ACC112 (cell line): Measurements from ENCODE around the gene JMJD1C.
A peak's percentile ranks its signal among the peaks of the same experiment; 100 is the strongest.
"Not testable (repeated sequence)": the region's sequence is repeated elsewhere in the genome, so short reads cannot be mapped to it uniquely, and the experiment has no call there.

Experiments used
- H2AFZ ChIP-seq: fragments of 200-600 bp; sonication (generic); one replicate; pipeline ENCODE4 v1.6.0; 2017; ENCODE audit warnings: antibody characterized with exemption, low read length; ENCODE audit not compliant: unreplicated experiment
- H3K27ac ChIP-seq: fragments of 200-600 bp; sonication (generic); 2 replicates; pipeline ENCODE4 v1.5.1; 2014; ENCODE audit warnings: low read depth, mild to moderate bottlenecking, antibody characterized with exemption, low read length, moderate library complexity
- H3K27me3 ChIP-seq: fragments of 200-600 bp; sonication (generic); 2 replicates; pipeline ENCODE4 v1.6.1; 2014; ENCODE audit warnings: mild to moderate bottlenecking, antibody characterized with exemption, low read length, moderate library complexity, mixed read lengths; ENCODE audit not compliant: insufficient read depth
- H3K36me3 ChIP-seq: fragments of 200-600 bp; sonication (generic); 2 replicates; pipeline ENCODE4 v1.6.1; 2016; ENCODE audit warnings: mild to moderate bottlenecking, antibody characterized with exemption, low read length, moderate library complexity, mixed read lengths; ENCODE audit not compliant: insufficient read depth
- H3K4me1 ChIP-seq: fragments of 200-600 bp; sonication (generic); one replicate; pipeline ENCODE4 v1.6.1; 2016; ENCODE audit warnings: low read length, mixed read lengths; ENCODE audit not compliant: insufficient read depth, unreplicated experiment, control insufficient read depth
- H3K4me3 ChIP-seq: fragments of 200-600 bp; sonication (generic); 2 replicates; pipeline ENCODE4 v1.5.1; 2014; ENCODE audit warnings: mild to moderate bottlenecking, low read depth, low read length
- H3K79me2 ChIP-seq: fragments of 200-600 bp; sonication (generic); one replicate; pipeline ENCODE4 v1.6.0; 2016; ENCODE audit warnings: low read length; ENCODE audit not compliant: control insufficient read depth, unreplicated experiment, insufficient read depth

JMJD1C gene

GRCh38 chr10:63465293-63466143, at the start of gene JMJD1C:
JMJD1C (minus strand) TSS chr10:63465977; CDS start chr10:63465662, 315 bp downstream.
- peaks cover 13% of the 10 kb centered on the region for H3K4me1 ChIP-seq
- no peaks in the 10 kb centered on the region for H3K36me3 ChIP-seq
- H3K4me3 ChIP-seq: peak within 1 kb of the TSS; percentile 91
- peak within 1 kb of the TSS; percentile 71 for H3K27ac ChIP-seq
- H3K79me2 ChIP-seq: peaks cover 87% of the 10 kb centered on the region
- H2AFZ ChIP-seq: peak within 1 kb of the TSS; percentile 37
- H3K27me3 ChIP-seq: no peaks in the 10 kb centered on the region

GRCh38 chr10:63515002-63515763, 49.4 kb upstream of the JMJD1C start:
- Histone ChIP-seq H3K4me1 (peaks cover 43% of the 10 kb centered on the region), H3K27me3 (no peaks in the 10 kb centered on the region), H3K27ac (peak overlapping the region; percentile 82), H3K79me2 (peaks cover 95% of the 10 kb centered on the region), H3K36me3 (0 out of 2 replicates have a peak, but pooled peaks cover 6% of the 10 kb centered on the region), H2AFZ (peak overlapping the region; percentile 32), H3K4me3 (peak overlapping the region; percentile 53)

GRCh38 chr10:63506554-63506953, 40.8 kb upstream of the JMJD1C start:
- Histone ChIP-seq H3K4me3 (no peak overlapping the region), H3K79me2 (peaks cover 74% of the 10 kb centered on the region), H2AFZ (no peak overlapping the region)

GRCh38 chr10:63505562-63505961, 39.8 kb upstream of the JMJD1C start:
- Histone ChIP-seq H3K4me1 (no peaks in the 10 kb centered on the region), H3K79me2 (peaks cover 70% of the 10 kb centered on the region), H3K27ac (no peak overlapping the region)

More at GRCh38 chr10:63506554-63506953, 40.8 kb upstream of the JMJD1C start:
- Histone ChIP-seq H3K27ac (no peak overlapping the region), H3K36me3 (peaks cover 9% of the 10 kb centered on the region), H3K27me3 (no peaks in the 10 kb centered on the region), H3K4me1 (no peaks in the 10 kb centered on the region)

GRCh38 chr10:63504145-63504881, 38.5 kb upstream of the JMJD1C start:
- Histone ChIP-seq H3K4me3 (no peak overlapping the region), H3K79me2 (peaks cover 66% of the 10 kb centered on the region), H3K36me3 (peaks cover 3% of the 10 kb centered on the region), H3K27ac (no peak overlapping the region), H2AFZ (no peak overlapping the region), H3K4me1 (peaks cover 1% of the 10 kb centered on the region), H3K27me3 (no peaks in the 10 kb centered on the region)

More at GRCh38 chr10:63505562-63505961, 39.8 kb upstream of the JMJD1C start:
- Histone ChIP-seq H3K27me3 (no peaks in the 10 kb centered on the region), H2AFZ (no peak overlapping the region), H3K4me3 (no peak overlapping the region), H3K36me3 (peaks cover 5% of the 10 kb centered on the region)

GRCh38 chr10:63503395-63503794, 37.6 kb upstream of the JMJD1C start:
- Histone ChIP-seq H3K27me3 (no peaks in the 10 kb centered on the region), H2AFZ (no peak overlapping the region), H3K4me1 (peaks cover 10% of the 10 kb centered on the region), H3K36me3 (peaks cover 3% of the 10 kb centered on the region; the same call in 1 of the 2 replicates), H3K4me3 (no peak overlapping the region), H3K27ac (no peak overlapping the region), H3K79me2 (peaks cover 68% of the 10 kb centered on the region)

GRCh38 chr10:63502832-63503231, 37.1 kb upstream of the JMJD1C start:
- H3K27ac ChIP-seq: no peak overlapping the region
- H3K79me2 ChIP-seq: peaks cover 69% of the 10 kb centered on the region
- H3K27me3 ChIP-seq: no peaks in the 10 kb centered on the region
- peaks cover 16% of the 10 kb centered on the region for H3K4me1 ChIP-seq
- no peak overlapping the region for H3K4me3 ChIP-seq
- H2AFZ ChIP-seq: no peak overlapping the region
- no peaks in the 10 kb centered on the region for H3K36me3 ChIP-seq

- Histone ChIP-seq H2AFZ (no peak overlapping the region), H3K36me3 (no peaks in the 10 kb centered on the region), H3K4me1 (peaks cover 21% of the 10 kb centered on the region), H3K4me3 (no peak overlapping the region), H3K27ac (no peak overlapping the region), H3K79me2 (peaks cover 76% of the 10 kb centered on the region), H3K27me3 (no peaks in the 10 kb centered on the region)
These were observed 36.2 kb upstream of the JMJD1C start for GRCh38 chr10:63501954-63502353.

GRCh38 chr10:63500551-63500950, 34.8 kb upstream of the JMJD1C start:
- H3K27ac ChIP-seq, H3K4me3 ChIP-seq, H2AFZ ChIP-seq, H3K27me3 ChIP-seq, H3K36me3 ChIP-seq: not testable (repeated sequence)
- peaks cover 72% of the 10 kb centered on the region for H3K79me2 ChIP-seq
- peaks cover 21% of the 10 kb centered on the region for H3K4me1 ChIP-seq

GRCh38 chr10:63498665-63499064, 32.9 kb upstream of the JMJD1C start:
- Histone ChIP-seq H3K79me2 (peaks cover 66% of the 10 kb centered on the region), H3K27ac (0 out of 2 replicates have a peak overlapping the region, but pooled peaks have one; percentile 5), H3K4me3 (no peak overlapping the region), H2AFZ (no peak overlapping the region), H3K4me1 (peaks cover 23% of the 10 kb centered on the region), H3K27me3 (no peaks in the 10 kb centered on the region), H3K36me3 (peaks cover 4% of the 10 kb centered on the region)
